BLaER1 (cell line): ENCODE data around the gene UGT1A8.
"Not testable (repeated sequence)": the region's sequence is repeated elsewhere in the genome, so short reads cannot be mapped to it uniquely, and the experiment has no call there.

ENCODE experiments used
- H3K27ac ChIP-seq: shearing (Covaris generic); formaldehyde crosslinking; 2 replicates; pipeline ENCODE4 v1.8.1; 2022
- H3K27me3 ChIP-seq: shearing (Covaris generic); formaldehyde crosslinking; 2 replicates; pipeline ENCODE4 v1.8.1; 2022
- H3K36me3 ChIP-seq: shearing (Covaris generic); formaldehyde crosslinking; 2 replicates; pipeline ENCODE4 v1.8.1; 2022
- H3K4me1 ChIP-seq: shearing (Covaris generic); formaldehyde crosslinking; 2 replicates; pipeline ENCODE4 v1.8.1; 2022
- H3K4me2 ChIP-seq: shearing (Covaris generic); formaldehyde crosslinking; 2 replicates; pipeline ENCODE4 v1.8.1; 2022
- H3K4me3 ChIP-seq: shearing (Covaris generic); formaldehyde crosslinking; 2 replicates; pipeline ENCODE4 v1.8.1; 2022
- H3K9ac ChIP-seq: shearing (Covaris generic); formaldehyde crosslinking; 2 replicates; pipeline ENCODE4 v1.8.1; 2022
- H3K9me3 ChIP-seq: shearing (Covaris generic); formaldehyde crosslinking; 2 replicates; pipeline ENCODE4 v1.8.1; 2022
- H4K20me1 ChIP-seq: shearing (Covaris generic); formaldehyde crosslinking; 2 replicates; pipeline ENCODE4 v1.8.1; 2022
- Cebpa-rat ChIP-seq: shearing (Covaris generic); IDR thresholded peaks from 2 replicates; pipeline ENCODE4 v1.8.1; 2022

The UGT1A8 gene

DNA sequence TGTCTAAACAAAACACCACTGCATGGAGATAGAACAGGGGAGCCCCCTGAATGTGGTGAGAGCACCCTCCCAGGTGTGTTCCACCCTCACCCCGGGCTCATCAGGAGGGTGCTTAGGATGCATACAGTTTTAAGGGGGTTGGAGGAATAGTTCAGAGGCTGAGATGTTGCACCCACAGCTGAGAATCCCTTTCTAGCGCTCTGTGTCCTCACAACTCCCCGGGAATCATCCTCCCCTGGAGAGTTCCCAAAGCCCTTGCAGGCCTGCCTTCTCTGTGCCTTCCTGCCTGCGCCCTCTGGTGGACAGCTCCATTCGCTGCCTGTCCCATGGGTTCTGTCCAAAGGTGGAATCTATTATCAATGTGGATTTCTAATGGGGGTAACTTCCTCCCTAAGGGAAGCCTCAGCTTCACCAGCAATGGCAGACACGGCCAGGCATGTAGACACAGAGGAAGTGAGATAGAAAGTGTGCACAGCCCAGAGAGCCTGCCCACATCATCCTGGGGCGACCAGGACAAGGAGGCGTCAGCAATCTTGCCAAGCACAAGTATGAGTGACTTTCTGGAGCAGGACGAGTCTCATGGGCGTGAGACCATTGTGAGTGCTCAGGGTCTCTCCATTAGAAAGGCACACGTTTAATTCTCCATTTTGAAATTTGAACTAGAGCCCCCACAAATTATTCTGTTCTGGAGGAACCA is 94.0 kb downstream of the UGT1A8 start:
- no peak for TF ChIP-seq Cebpa-rat

DNA sequence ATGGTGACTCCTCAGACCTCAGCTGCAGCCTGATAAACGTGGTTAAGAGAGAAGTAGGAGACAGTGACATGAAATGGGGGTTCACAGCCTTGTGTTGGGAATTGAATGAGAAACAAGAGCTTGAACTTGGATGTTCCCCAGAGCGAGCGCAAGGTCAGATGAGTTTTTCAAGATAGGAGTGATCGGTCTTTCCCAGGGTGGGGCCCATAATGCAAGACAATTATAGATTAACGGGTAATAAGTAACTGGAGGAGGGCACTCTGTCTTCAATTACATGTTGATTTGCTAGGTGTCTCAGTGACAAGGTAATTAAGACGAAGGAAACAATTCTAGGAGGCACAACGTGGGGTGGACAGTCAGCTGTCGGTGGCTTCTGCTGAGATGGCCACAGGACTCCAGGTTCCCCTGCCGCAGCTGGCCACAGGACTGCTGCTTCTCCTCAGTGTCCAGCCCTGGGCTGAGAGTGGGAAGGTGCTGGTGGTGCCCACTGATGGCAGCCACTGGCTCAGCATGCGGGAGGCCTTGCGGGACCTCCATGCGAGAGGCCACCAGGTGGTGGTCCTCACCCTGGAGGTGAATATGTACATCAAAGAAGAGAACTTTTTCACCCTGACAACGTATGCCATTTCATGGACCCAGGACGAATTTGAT is 95.3 kb downstream of the UGT1A8 start, which contains the start of gene UGT1A5:
TSS of gene UGT1A5 (plus strand) at position 297 of the 651 bp plus-strand sequence. CDS start at position 382, 85 bp downstream.
- no peak within 1 kb of the TSS for H3K4me3 ChIP-seq
- H3K4me1 ChIP-seq: no peaks in the 10 kb centered on the region
- H3K9me3 ChIP-seq: no peaks in the 10 kb centered on the region
- TF ChIP-seq Cebpa-rat: no peak
- no peaks in the 10 kb centered on the region for H4K20me1 ChIP-seq
- no peak within 1 kb of the TSS for H3K27ac ChIP-seq
- H3K9ac ChIP-seq: no peak within 1 kb of the TSS
- H3K36me3 ChIP-seq: no peaks in the 10 kb centered on the region
- H3K27me3 ChIP-seq: no peaks in the 10 kb centered on the region
- H3K4me2 ChIP-seq: no peak within 1 kb of the TSS

More for the DNA sequence above, 94.0 kb downstream of the UGT1A8 start:
- H4K20me1 ChIP-seq: no peaks in the 10 kb centered on the region
- H3K4me3 ChIP-seq: no peak overlapping the region
- no peaks in the 10 kb centered on the region for H3K4me1 ChIP-seq
- no peak overlapping the region for H3K4me2 ChIP-seq
- no peaks in the 10 kb centered on the region for H3K27me3 ChIP-seq
- H3K36me3 ChIP-seq: no peaks in the 10 kb centered on the region
- H3K9me3 ChIP-seq: no peaks in the 10 kb centered on the region
- H3K9ac ChIP-seq: no peak overlapping the region
- no peak overlapping the region for H3K27ac ChIP-seq

DNA sequence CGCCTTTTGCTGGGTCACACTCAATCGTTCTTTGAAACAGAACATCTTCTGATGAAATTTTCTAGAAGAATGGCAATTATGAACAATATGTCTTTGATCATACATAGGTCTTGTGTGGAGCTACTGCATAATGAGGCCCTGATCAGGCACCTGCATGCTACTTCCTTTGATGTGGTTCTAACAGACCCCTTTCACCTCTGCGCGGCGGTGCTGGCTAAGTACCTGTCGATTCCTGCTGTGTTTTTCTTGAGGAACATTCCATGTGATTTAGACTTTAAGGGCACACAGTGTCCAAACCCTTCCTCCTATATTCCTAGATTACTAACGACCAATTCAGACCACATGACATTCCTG is 95.8 kb downstream of the UGT1A8 start:
- no peak overlapping the region for H3K4me3 ChIP-seq
- no peaks in the 10 kb centered on the region for H3K27me3 ChIP-seq
- no peaks in the 10 kb centered on the region for H4K20me1 ChIP-seq
- H3K36me3 ChIP-seq: no peaks in the 10 kb centered on the region
- TF ChIP-seq Cebpa-rat: no peak
- H3K9ac ChIP-seq: no peak overlapping the region
- no peaks in the 10 kb centered on the region for H3K9me3 ChIP-seq
- H3K4me1 ChIP-seq: no peaks in the 10 kb centered on the region
- H3K27ac ChIP-seq: no peak overlapping the region
- H3K4me2 ChIP-seq: no peak overlapping the region

DNA sequence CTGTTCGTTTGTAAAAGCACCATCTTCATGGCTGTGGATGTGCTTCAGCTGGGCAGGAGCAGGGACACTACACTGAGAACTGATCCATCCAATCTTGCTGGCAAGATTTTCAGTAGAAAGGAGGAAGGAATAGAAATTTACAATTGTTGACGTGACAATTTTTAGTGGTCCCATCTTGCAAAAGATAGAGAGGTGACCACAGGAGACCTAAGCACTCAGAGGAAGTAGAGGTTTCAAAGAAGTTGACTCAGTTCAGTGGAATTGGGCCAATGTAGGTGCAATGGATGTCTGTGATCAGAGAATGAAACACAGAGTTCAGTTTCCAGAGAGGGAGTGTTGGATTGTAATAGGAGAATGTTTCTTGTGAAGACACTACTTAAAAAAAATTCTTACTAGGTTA is 96.7 kb downstream of the UGT1A8 start:
- H3K27me3 ChIP-seq: no peaks in the 10 kb centered on the region
- no peak overlapping the region for H3K4me3 ChIP-seq
- H3K4me1 ChIP-seq: no peaks in the 10 kb centered on the region
- no peak overlapping the region for H3K27ac ChIP-seq
- H4K20me1 ChIP-seq: no peaks in the 10 kb centered on the region
- no peaks in the 10 kb centered on the region for H3K36me3 ChIP-seq
- TF ChIP-seq Cebpa-rat: no peak
- no peaks in the 10 kb centered on the region for H3K9me3 ChIP-seq
- no peak overlapping the region for H3K4me2 ChIP-seq
- no peak overlapping the region for H3K9ac ChIP-seq

DNA sequence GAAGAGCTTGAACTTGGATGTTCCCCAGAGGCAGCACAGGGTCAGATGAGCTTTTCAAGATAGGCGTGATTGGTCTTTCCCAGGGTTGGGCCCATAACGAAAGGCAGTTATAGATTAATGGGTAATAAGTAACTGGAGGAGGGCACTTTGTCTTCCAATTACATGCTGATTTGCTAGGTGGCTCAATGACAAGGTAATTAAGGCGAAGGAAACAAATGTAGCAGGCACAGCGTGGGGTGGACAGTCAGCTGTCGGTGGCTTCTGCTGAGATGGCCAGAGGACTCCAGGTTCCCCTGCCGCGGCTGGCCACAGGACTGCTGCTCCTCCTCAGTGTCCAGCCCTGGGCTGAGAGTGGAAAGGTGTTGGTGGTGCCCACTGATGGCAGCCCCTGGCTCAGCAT is 101.1 kb downstream of the UGT1A8 start, which contains the start of gene UGT1A4:
TSS of gene UGT1A4 (plus strand) at position 185 of the 400 bp plus-strand sequence. CDS start at position 270, 85 bp downstream.
- H3K27me3 ChIP-seq: no peaks in the 10 kb centered on the region
- H3K36me3 ChIP-seq: no peaks in the 10 kb centered on the region
- H4K20me1 ChIP-seq: no peaks in the 10 kb centered on the region
- no peak within 1 kb of the TSS for H3K4me2 ChIP-seq
- H3K27ac ChIP-seq: no peak within 1 kb of the TSS
- no peaks in the 10 kb centered on the region for H3K4me1 ChIP-seq
- no peak within 1 kb of the TSS for H3K4me3 ChIP-seq
- H3K9me3 ChIP-seq: no peaks in the 10 kb centered on the region
- no peak for TF ChIP-seq Cebpa-rat
- H3K9ac ChIP-seq: no peak within 1 kb of the TSS

DNA sequence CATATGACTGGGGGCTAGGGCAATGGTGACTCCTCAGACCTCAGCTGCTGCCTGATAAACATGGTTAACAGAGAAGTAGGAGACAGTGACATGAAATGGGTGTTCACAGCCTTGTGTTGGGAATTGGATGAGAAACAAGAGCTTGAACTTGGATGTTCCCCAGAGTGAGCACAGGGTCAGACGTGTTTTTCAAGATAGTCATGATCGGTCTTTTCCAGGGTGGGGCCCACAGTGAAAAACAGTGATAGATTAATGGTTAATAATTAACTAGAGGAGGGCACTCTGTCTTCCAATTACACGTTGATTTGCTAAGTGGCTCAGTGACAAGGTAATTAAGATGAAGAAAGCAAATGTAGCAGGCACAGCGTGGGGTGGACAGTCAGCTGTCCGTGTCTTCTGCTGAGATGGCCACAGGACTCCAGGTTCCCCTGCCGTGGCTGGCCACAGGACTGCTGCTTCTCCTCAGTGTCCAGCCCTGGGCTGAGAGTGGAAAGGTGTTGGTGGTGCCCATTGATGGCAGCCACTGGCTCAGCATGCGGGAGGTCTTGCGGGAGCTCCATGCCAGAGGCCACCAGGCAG is 111.4 kb downstream of the UGT1A8 start, which contains the start of gene UGT1A3:
TSS of gene UGT1A3 (plus strand) at position 320 of the 579 bp plus-strand sequence. CDS start at position 405, 85 bp downstream.
- H3K27ac ChIP-seq: no peak within 1 kb of the TSS

DNA sequence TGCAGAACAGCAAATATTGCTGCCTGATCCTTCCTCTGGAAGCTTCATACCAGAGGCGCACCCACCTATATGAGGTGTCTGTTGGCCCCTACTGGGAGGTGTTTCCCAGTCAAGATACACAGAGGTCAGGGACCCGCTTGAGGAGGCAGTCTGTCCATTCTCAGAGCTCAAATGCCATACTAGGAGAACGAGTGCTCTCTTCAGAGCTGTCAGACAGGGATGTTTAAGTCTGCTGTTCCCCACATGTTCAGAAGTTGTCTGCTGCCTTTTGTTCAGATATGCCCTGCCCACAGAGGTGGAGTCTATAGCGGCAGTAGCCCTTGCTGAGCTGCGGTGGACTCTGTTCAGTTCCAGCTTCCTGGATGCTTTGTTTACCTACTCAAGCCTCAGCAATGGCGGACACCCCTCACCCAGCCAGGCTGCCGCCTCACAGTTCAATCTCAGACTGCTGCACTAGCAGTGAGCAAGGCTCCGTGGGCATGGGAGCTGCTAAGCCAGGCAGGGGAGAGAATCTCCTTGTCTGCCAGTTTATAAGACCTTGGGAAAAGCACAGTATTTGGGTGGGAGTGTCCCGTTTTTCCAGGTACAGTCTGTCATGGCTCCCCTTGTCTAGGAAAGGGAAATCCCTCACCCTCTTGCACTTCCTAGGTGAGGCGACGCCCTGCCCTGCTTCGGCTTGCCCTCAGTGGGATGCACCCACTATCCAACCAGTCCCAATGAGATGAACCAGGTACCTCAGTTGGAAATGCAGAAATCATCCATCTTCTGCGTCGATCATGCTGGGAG is 119.6 kb downstream of the UGT1A8 start:
- not testable (repeated sequence) for H3K27ac ChIP-seq, H3K9me3 ChIP-seq, H4K20me1 ChIP-seq, H3K4me1 ChIP-seq, H3K4me3 ChIP-seq, H3K36me3 ChIP-seq, H3K4me2 ChIP-seq, H3K27me3 ChIP-seq, H3K9ac ChIP-seq

More for the DNA sequence above, 111.4 kb downstream of the UGT1A8 start, which contains the start of gene UGT1A3:
- Histone ChIP-seq H3K9me3 (no peaks in the 10 kb centered on the region), H3K4me1 (no peaks in the 10 kb centered on the region), H3K27me3 (no peaks in the 10 kb centered on the region), H3K4me2 (no peak within 1 kb of the TSS), H3K36me3 (no peaks in the 10 kb centered on the region), H3K4me3 (no peak within 1 kb of the TSS), H3K9ac (no peak within 1 kb of the TSS), H4K20me1 (no peaks in the 10 kb centered on the region)
- no peak for TF ChIP-seq Cebpa-rat

- no peak overlapping the region for H3K27ac ChIP-seq
- H3K27me3 ChIP-seq: no peaks in the 10 kb centered on the region
- H3K9me3 ChIP-seq: 0 out of 2 replicates have a peak, but pooled peaks cover 4% of the 10 kb centered on the region
- H3K4me1 ChIP-seq: no peaks in the 10 kb centered on the region
- H3K4me2 ChIP-seq: no peak overlapping the region
- H3K4me3 ChIP-seq: no peak overlapping the region
- no peak for TF ChIP-seq Cebpa-rat
- no peaks in the 10 kb centered on the region for H4K20me1 ChIP-seq
- H3K36me3 ChIP-seq: no peaks in the 10 kb centered on the region
- H3K9ac ChIP-seq: no peak overlapping the region
Measured at GRCh38 chr2:233740870-233741269, 123.4 kb downstream of the UGT1A8 start.

DNA sequence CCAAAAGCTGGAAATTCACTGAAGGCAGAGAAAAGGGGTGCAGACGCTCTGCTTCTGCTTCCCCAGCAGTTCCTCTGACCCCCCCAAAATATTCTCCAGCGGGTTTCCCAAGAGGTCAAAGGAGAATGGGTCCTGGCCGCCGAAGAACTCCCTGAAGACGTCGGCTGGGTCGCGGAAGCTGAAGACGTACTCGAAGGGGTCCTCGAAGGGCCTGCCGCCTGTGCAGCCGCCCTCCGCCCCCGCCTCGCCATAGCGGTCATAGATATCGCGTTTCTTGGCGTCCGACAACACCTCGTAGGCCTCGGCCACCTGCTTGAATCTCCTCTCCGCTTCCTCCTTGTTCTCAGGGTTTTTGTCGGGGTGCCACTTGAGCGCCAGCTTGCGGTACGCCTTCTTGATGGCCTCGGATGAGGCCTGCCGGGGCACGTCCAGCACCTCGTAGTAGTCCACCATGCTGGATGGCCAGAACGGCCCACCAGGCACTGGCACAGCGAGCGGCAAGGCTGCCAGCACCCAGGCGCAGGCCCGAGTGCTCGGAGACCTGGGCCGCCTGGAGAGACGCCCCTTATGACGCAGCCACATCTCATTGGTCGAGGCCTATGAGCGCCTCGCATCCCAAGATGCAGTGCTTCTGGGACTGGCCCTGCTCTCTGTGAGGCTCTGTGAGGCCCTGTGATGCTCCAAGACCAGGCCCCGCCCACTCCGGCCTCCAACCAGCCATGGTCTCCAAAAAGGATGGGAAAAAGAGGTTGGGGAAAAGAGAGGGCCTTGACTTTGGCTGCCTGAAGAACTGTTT is 126.2 kb downstream of the UGT1A8 start:
- Histone ChIP-seq H3K9ac (no peak overlapping the region), H3K9me3 (0 out of 2 replicates have a peak, but pooled peaks cover 3% of the 10 kb centered on the region), H4K20me1 (no peaks in the 10 kb centered on the region), H3K27me3 (no peaks in the 10 kb centered on the region), H3K4me2 (no peak overlapping the region), H3K4me1 (no peaks in the 10 kb centered on the region), H3K36me3 (no peaks in the 10 kb centered on the region), H3K27ac (no peak overlapping the region), H3K4me3 (no peak overlapping the region)
- TF ChIP-seq Cebpa-rat: no peak
